GM21390 (cell line): ENCODE results near the gene HIVEP1.
A peak's percentile ranks its signal among the peaks of the same experiment; 100 is the strongest.
"Not testable (repeated sequence)": the region's sequence is repeated elsewhere in the genome, so short reads cannot be mapped to it uniquely, and the experiment has no call there.

ENCODE experiments used
- ATAC-seq: cut with Tn5 transposase; IDR thresholded peaks from one replicate; pipeline ENCODE4 v1.9.1; 2021; ENCODE audit not compliant: unreplicated experiment

HIVEP1 gene

GRCh38 chr6:12082368-12082767 is 70.3 kb downstream of the HIVEP1 start:
- ATAC-seq: peak; percentile 4

DNA sequence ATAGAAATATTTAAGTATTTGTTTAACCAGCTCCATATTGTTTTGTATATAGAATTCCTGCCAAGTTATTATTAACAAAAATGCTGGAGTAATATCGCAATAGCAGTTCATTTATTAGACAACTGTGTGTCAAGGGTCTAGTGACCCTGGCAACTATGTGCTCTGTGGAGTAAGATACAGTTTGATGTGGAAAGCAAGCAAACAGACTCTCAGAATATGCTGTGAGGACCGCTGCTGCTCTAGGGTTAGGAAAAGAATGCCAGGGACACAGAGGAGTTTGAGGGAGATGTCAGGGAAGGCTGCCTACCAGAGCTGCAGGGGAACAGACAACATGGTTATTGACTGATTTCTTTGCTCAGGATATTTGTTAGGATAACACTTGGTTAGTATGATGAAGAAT is 71.2 kb downstream of the HIVEP1 start:
- ATAC-seq: no peak

GRCh38 chr6:12083763-12084162 is 71.7 kb downstream of the HIVEP1 start:
- no peak for ATAC-seq

DNA sequence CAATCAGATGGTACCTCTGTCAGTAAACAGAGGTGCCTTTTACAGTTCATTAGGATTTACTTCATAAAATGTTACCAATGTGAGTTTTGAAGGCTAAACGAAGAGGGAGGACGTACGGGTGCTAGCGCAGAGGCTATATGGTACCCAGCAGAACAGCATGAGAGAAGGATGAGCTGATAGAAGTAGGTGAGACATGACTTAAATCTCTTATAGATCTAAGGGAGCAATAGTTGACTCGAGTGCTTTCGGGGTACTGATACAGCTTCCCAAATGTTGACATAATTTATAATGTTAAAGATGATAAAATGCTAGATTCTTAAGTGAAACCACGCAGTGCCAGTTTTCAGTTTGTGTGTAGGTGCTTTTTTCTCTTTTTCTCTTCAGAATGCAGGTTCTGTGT is 72.6 kb downstream of the HIVEP1 start:
- no peak for ATAC-seq

- ATAC-seq: no peak
Observed at GRCh38 chr6:12088531-12088930, 76.4 kb downstream of the HIVEP1 start.

DNA sequence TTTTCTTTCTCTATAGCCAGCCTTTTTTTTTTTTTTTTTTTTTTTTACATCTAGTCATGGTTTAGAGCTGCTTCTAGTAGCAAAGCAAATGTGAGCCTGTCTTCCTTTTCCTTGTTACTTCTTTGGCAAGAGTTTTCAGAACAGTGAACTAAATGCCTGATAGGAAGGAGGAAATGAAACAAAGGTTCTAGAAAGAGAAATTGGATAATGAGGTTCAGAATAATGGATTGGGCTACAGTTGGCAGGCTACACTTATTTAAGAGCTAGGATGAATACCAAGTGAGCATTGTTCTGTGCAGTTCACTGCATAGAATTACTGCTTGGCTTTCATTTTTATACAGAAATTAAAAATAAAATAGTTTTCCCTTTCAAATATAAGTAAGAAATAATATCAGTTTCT is 78.6 kb downstream of the HIVEP1 start:
- no peak for ATAC-seq

DNA sequence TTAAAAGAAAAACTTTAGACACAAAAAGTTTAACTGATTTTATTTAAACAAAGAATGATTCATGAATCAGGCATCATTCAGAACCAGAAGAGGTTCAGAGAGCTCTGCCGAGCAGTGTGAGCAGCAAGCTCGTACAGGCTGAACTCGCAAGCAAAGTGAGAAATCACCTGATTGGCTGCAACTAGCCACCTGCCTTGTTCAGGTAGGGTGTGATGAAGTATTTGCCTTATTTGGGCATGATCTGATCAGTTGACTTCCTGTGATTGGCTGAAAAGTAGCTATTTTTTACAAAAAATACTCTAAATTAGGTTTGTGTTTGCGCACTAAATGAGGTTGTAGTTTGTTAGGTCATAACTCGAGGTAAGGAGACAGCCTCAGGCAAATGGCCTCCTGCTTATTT is 80.7 kb downstream of the HIVEP1 start:
- ATAC-seq: no peak

- ATAC-seq: no peak
Observed at GRCh38 chr6:12094689-12095088, 82.6 kb downstream of the HIVEP1 start.

DNA sequence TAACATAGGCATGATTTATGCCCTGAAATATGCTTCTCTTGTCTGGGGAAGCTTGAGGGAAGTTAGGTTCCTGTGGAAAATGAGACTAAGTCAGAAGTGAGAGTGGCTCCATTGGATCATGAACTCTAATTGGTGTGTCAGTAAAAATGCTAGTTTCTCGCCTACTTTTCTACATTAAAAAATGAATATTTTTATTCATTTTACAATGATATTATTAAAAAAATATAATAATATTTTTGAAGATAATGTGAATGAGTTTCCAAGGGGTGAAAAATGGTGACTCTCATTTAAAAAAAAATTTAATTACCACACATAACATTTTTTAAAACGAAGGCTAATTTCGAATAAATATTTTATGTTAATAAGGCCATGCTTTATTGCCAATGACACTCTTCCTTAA is 84.2 kb downstream of the HIVEP1 start:
- ATAC-seq: no peak

- no peak for ATAC-seq
Observed at GRCh38 chr6:12097791-12098190, 85.7 kb downstream of the HIVEP1 start.

DNA sequence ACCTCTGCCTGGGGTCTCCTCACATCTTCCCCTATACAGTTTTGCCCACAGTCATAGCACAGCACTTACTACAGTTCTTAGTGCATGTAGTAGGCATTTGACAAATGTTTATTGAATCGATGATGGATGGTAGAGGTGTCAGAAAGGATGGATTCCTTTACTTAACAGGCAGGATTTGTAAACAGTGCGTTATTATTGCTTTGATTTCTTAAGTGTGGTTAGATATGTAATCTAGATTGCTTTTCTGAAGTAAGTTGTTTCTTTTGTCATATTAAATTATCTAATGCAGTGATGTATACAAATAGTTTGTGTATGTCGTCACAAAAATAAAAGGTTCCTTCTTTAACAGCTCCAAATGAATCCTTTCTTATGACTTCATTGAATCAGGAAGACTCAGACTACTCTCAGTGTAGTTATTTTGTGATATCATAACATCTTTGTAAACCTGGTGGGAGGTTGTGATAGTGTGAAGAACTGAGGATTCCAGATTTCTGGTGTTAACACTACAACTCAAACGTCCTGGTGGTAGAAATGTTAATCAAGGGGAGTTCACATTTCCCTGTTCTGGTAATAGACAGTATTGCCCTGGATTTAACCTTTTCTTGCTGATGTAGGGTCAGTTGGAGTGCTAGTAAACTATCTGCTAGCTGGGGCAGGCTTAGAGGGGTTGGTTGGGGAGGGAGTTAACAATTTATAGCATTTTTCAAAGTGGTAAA is 87.7 kb downstream of the HIVEP1 start:
- ATAC-seq: no peak

GRCh38 chr6:12101048-12101447 is 88.9 kb downstream of the HIVEP1 start:
- no peak for ATAC-seq

DNA sequence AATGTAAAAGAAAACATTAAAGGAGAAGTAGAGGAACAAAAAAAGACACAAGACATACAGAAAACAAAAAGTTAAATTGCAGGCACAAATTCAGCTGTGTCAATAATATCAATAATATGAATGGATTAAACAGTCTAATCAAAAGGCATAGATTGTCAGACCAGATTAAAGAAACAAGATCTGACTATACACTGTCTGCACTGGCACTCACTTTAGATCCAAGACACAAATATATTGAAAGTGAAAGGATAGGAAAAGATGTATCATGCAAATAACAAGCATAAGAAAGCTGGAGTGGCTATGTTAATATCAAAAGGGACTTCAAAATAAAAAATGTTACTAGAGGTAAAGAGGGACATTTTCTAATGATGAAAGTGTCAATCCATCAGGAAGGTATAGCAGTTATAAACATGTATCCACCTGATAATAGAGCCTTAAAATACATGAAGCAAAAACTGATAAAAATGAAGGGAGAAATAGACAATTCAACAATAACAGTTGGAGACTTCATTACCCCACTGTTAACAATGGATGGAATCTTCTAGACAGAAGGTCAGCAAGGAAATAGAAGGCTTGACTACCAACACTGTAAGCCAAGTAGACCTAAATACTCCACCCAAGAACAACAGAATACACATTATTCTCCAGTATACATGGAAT is 89.7 kb downstream of the HIVEP1 start:
- no peak for ATAC-seq

- ATAC-seq: no peak
Observed at GRCh38 chr6:12102350-12102749, 90.2 kb downstream of the HIVEP1 start.

DNA sequence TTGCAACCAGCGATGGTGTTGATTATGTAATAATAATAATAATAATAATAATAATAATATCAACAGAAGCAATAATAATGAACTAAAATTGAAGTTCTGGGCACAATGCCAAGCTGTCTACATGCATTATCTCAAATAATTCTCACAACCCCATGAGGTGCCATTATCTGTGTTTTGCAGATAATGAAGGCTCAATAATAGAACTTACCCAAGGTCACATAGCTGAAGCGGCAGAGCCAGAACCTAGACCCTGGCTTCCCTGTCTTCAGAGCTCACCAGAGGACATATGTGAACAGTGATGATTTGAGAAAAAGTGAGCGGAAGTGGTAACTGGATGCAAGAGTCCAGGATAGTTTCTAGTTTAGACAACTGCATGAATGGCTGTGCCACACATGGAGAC is 91.0 kb downstream of the HIVEP1 start:
- ATAC-seq: no peak

DNA sequence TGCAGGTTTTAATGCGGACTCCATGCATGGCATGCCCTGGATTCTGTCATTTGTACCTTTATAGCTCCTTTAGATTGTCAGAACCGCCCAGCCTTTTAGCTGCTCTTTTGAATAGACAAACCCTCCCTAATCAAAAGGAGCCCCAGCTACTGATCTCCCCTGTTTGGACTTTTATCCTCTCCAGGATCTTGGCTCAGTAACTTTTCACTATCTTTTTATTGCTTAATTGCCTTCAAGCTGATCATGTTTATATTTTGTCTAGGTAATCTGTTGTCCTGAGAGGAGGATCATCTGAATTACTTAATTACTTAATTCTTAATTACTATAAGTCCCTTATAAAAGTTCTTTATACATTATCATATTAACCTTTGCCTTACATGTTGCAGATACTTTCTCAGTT is 93.2 kb downstream of the HIVEP1 start:
- ATAC-seq: no peak

GRCh38 chr6:12108376-12108775 is 96.3 kb downstream of the HIVEP1 start:
- not testable (repeated sequence) for ATAC-seq

GRCh38 chr6:12110523-12111362 is 98.6 kb downstream of the HIVEP1 start:
- no peak for ATAC-seq

DNA sequence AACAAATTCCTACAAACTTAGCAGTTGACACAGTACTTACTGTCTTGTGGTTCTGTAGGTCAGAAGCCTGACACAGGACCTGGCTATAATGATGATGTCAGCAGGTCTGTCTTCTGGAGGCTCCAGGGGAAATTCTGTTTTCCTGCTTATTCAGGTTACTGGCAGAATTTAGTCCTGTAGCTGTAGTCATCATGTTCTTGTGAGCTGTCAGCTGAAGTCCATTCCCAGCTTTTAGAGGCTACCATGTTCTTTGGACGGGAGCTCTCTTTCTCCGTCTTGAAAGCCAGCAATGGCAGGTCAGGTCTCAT is 99.2 kb downstream of the HIVEP1 start:
- ATAC-seq: no peak

- no peak for ATAC-seq
Observed at GRCh38 chr6:12112540-12113189, 100.6 kb downstream of the HIVEP1 start.

DNA sequence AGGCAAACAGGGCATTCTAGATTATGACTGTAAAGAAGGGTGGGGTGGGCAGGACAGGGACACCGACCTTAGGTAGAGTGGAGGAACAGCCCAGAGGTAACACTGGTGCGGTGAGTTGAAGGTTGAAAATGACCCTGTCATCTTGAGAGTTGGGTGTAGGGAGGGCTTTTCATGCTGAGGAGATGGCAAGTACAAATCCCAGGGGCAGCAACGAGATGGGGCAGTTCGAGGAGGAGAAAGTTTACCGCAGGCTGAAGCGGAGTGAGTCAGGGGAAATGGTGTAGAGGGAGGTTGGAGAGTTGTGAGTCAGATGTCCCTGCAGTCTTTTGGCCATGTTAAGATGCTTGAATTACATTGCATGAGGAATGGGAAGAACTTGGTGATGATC is 101.1 kb downstream of the HIVEP1 start:
- ATAC-seq: no peak

DNA sequence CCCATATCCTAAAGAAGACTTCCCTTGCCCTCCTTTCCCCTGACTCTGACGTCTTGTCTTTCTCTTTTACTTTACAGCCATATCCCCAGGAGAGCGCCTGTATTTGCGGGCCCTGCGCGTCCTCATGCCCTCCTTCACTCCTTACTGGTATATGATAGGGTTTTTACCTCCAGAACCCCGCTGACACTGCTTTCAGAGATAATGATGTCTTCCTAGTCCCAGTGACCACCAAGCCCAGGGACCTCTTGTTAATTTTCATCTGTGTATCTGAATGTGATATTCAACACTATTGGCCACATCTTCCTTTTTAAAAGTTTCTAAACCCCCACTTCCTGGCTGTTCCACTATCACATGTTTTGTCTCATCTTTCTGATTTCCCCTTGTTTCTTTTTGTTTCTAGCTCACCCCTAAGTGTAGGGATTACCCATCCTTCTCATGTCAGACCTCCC is 102.0 kb downstream of the HIVEP1 start:
- ATAC-seq: peak; percentile 27
